Ovary (tissue), 3 donors: ENCODE data around the gene CLDN18.

ENCODE experiments used
- EP300 ChIP-seq: sonication (generic); formaldehyde crosslinking; IDR thresholded peaks from one replicate; pipeline ENCODE4 v1.6.1; 2017; ENCODE audit warnings: antibody characterized with exemption
- POLR2A ChIP-seq: fragments of 450-650 bp; IDR thresholded peaks from one replicate; pipeline ENCODE4 v1.6.1; 2017; ENCODE audit warnings: antibody characterized with exemption, mild to moderate bottlenecking, moderate library complexity
- TF ChIP-seq, protein P1 (sequence below), 3 donors: fragments of 450-650 bp in 2 of 3; fragments of 200-600 bp in 1 of 3; IDR thresholded peaks; one replicate each; pipeline versions ENCODE4 v1.5.1 to v1.8.0; 2016 to 2022; ENCODE audit warnings: antibody characterized with exemption in 3 of 3, mild to moderate bottlenecking in 1 of 3
- donor health status: DM: no; HTN: no; CAD: no.

DNA sequence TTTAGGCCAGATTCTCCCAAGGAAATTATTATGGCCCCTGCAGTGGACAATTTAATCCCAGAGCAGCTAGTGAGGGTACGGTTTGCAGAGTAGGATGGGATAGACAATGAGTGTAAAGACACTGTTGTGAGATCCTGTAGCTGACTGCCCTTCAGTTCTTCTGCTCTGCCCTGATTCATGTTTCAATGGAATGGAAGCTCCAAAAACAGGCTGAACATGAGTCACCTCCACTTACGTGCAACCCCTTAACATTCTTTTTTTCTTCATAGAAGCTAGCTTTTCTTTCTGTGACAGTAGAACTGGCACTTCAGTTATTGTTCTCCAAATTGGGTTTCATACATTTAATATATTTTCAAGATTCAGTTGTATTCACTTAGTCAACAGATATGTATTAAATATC lies 32.1 kb downstream of the CLDN18 start:
- TF ChIP-seq, protein P1, sequence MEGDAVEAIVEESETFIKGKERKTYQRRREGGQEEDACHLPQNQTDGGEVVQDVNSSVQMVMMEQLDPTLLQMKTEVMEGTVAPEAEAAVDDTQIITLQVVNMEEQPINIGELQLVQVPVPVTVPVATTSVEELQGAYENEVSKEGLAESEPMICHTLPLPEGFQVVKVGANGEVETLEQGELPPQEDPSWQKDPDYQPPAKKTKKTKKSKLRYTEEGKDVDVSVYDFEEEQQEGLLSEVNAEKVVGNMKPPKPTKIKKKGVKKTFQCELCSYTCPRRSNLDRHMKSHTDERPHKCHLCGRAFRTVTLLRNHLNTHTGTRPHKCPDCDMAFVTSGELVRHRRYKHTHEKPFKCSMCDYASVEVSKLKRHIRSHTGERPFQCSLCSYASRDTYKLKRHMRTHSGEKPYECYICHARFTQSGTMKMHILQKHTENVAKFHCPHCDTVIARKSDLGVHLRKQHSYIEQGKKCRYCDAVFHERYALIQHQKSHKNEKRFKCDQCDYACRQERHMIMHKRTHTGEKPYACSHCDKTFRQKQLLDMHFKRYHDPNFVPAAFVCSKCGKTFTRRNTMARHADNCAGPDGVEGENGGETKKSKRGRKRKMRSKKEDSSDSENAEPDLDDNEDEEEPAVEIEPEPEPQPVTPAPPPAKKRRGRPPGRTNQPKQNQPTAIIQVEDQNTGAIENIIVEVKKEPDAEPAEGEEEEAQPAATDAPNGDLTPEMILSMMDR (IDR thresholded peaks at IDR 0.05), result no peak
- TF ChIP-seq POLR2A, result no peak
- TF ChIP-seq EP300, result no peak
